ENCODE data around the gene DRAXIN.

- TF ChIP-seq CTCF (IDR thresholded peaks at IDR 0.05), result no peak
- no peak for TF ChIP-seq POLR2A (IDR thresholded peaks at IDR 0.05)
Measured at GRCh38 chr1:11673089-11673769, 18.3 kb upstream of the DRAXIN start.

Measured in suprapubic skin (tissue), 3 donors.